Psoas muscle (tissue), 8 donors: ENCODE measurements around the gene ZC3H6. TPM values are rescaled to one million over a fixed set of nuclear protein-coding genes. Genes with fewer than 3 reads are reported as not detected.

Experiments
- ATAC-seq, 4 donors: fragments of 200-7000 bp; cut with Tn5 transposase; one replicate each; pipeline ENCODE4 v1.9.1; 2020; ENCODE audit warnings: moderate library complexity in 3 of 4, mild to moderate bottlenecking in 2 of 4
- DNase-seq, 2 donors: peaks; one replicate each; pipeline ENCODE4 v3.0.0-alpha.2; 2020
- H3K27ac ChIP-seq: fragments of 200-600 bp; one replicate; pipeline ENCODE4 v1.8.0; 2022
- H3K27me3 ChIP-seq, 3 donors: fragments of 200-600 bp in 1 of 3; one replicate each; pipeline versions ENCODE4 v1.6.1 to v1.8.0; 2013 to 2022; ENCODE audit warnings: low read length in 2 of 3, mild to moderate bottlenecking in 2 of 3, moderate library complexity in 1 of 3; ENCODE audit not compliant: insufficient read depth in 3 of 3
- H3K36me3 ChIP-seq, 2 donors: fragments of 200-600 bp in 1 of 2; one replicate each; pipeline versions ENCODE4 v1.6.1 to v1.8.0; 2013 to 2022; ENCODE audit warnings: low read depth in 1 of 2, mild to moderate bottlenecking in 1 of 2, moderate library complexity in 1 of 2; ENCODE audit not compliant: insufficient read depth in 1 of 2
- H3K4me1 ChIP-seq: fragments of 200-600 bp; one replicate; pipeline ENCODE4 v1.8.0; 2022
- H3K4me3 ChIP-seq: fragments of 200-600 bp; one replicate; pipeline ENCODE4 v1.8.0; 2022; ENCODE audit warnings: mild to moderate bottlenecking
- H3K9me3 ChIP-seq: fragments of 200-600 bp; one replicate; pipeline ENCODE4 v1.8.0; 2022
- CTCF ChIP-seq: fragments of 200-600 bp; IDR thresholded peaks from one replicate; pipeline ENCODE4 v1.8.0; 2022; ENCODE audit warnings: antibody characterized with exemption
- WGBS, 3 donors: extraction: QIAGEN DNeasy Blood & Tissue Kit; methylation state at CpG; one replicate each; pipeline versions ENCODE4 v1.1.6 to v1.1.7; 2013; 5-methylcytosine and 5-hydroxymethylcytosine counted together
- intact Hi-C, 2 donors: fragments of 100-400 bp; cut with DNase I; formaldehyde crosslinking; loops; one replicate each; pipeline versions ENCODE4 v1.11.0 to v1.14.2; 2022
- polyA plus RNA-seq, 3 donors: library from polyadenylated mRNA; stranded (reverse); fragments of 200-250 nt; gene quantifications; one replicate each; pipeline ENCODE4 v1.2.3, GENCODE V29; 2013
- total RNA-seq, 4 donors: library from RNA; stranded (reverse); fragmentation: NEBNext Ultra II Directional in 2 of 4; extraction: Animal tissue kit (Norgen Biotek cat#: 25700) in 2 of 4; gene quantifications; one replicate each; pipeline versions ENCODE4 v1.2.1 to v1.2.4, GENCODE V29; 2021 to 2023
- donor health status: healthy with polysubstance abuse.
- donor health status: DM: no; HTN: no; CAD: no; lungs with moderate emphysema.
- donor health status: Bipolar disorder and iron deficiency.
- donor health status: healthy.
- donor health status: DM: yes; HTN: yes; CAD: no.
- donor health status: DM: no; HTN: no; CAD: no.
- donor health status: DM: no; HTN: no; CAD: no.
- donor health status: DM: yes; HTN: yes; CAD: no.

The ZC3H6 gene
- total and polyA plus RNA-seq, 7 donors: 0.81 to 14.6 (median 11.2) TPM

- Histone ChIP-seq H3K27me3 (no peaks in the 10 kb centered on the region), H3K36me3 (no peaks in the 10 kb centered on the region), H3K9me3 (no peaks in the 10 kb centered on the region), H3K27ac (no peak overlapping the region), H3K4me3 (no peak overlapping the region), H3K4me1 (no peaks in the 10 kb centered on the region)
- intact Hi-C loops: no loop called here
- DNase-seq (no peak), ATAC-seq (no peak)
- 81 to 100% (median 95%) methylated on average over 1 of the region's 1 CpG for WGBS, 3 donors
- TF ChIP-seq CTCF: no peak
Observed at GRCh38 chr2:112268547-112268946, 6.8 kb upstream of the ZC3H6 start.

- Histone ChIP-seq H3K9me3 (no peaks in the 10 kb centered on the region), H3K36me3 (no peaks in the 10 kb centered on the region), H3K27ac (no peak overlapping the region), H3K4me3 (no peak overlapping the region), H3K4me1 (peaks cover 6% of the 10 kb centered on the region), H3K27me3 (no peaks in the 10 kb centered on the region)
- ATAC-seq (no peak), DNase-seq (no peak)
- WGBS, 3 donors: 70 to 81% (median 71%) methylated on average over 5 of the region's 5 CpGs
- intact Hi-C loops: loop anchor here in 1 of 2 donors (10.0 kb wide), 1 partner anchor 312 kb away; the partner anchor contains the start of gene CHCHD5
- no peak for TF ChIP-seq CTCF
Observed at GRCh38 chr2:112272669-112273068, 2.7 kb upstream of the ZC3H6 start.

GRCh38 chr2:112273349-112273748 lies 2.0 kb upstream of the ZC3H6 start:
- 89 to 92% (median 90%) methylated on average over 5 of the region's 5 CpGs for WGBS, 3 donors
- ATAC-seq (no peak), DNase-seq (no peak)
- no peaks in the 10 kb centered on the region for H3K9me3 ChIP-seq
- no peak overlapping the region for H3K27ac ChIP-seq
- TF ChIP-seq CTCF: no peak
- H3K4me3 ChIP-seq: no peak overlapping the region
- peaks cover 6% of the 10 kb centered on the region for H3K4me1 ChIP-seq
- intact Hi-C loops: loop anchor here in 1 of 2 donors (10.0 kb wide), 1 partner anchor 311 kb away; the partner anchor contains the start of gene CHCHD5
- no peaks in the 10 kb centered on the region for H3K36me3 ChIP-seq
- H3K27me3 ChIP-seq: no peaks in the 10 kb centered on the region

- Histone ChIP-seq H3K36me3 (no peaks in the 10 kb centered on the region), H3K27ac (peak overlapping the region; percentile 100), H3K4me1 (peaks cover 6% of the 10 kb centered on the region), H3K27me3 (no peaks in the 10 kb centered on the region), H3K4me3 (peak overlapping the region; percentile 91), H3K9me3 (no peaks in the 10 kb centered on the region)
- 1% methylated on average over 61 to 66 of the region's 66 CpGs for WGBS, 3 donors
- ATAC-seq (peak; percentile 82 to 84 (median 84)), DNase-seq (peak; percentile 90 to 93)
- intact Hi-C loops: loop anchor here in 1 of 2 donors (10.0 kb wide), 1 partner anchor 309 kb away; the partner anchor contains the start of gene CHCHD5
- TF ChIP-seq CTCF: no peak
Observed at GRCh38 chr2:112275887-112276773, 733 bp downstream of the ZC3H6 start.
